ENCODE measurements around the gene LRRTM3. TPM values are rescaled to one million over a fixed set of nuclear protein-coding genes. Genes with fewer than 3 reads are reported as not detected.

Gene LRRTM3
- total RNA-seq, 1 experiment from 2014 or later: 0.96 TPM

GRCh38 chr10:67075491-67075971 lies 149.7 kb downstream of the LRRTM3 start:
- no peaks in the 10 kb centered on the region for H3K4me1 ChIP-seq (ENCODE audit: insufficient read depth, low read length)
- TF ChIP-seq CTCF (conservative IDR thresholded peaks at IDR 0.05): no peak
- no peak overlapping the region for H2BK15ac ChIP-seq (ENCODE audit: low read depth, low read length)
- no peak overlapping the region for H3K14ac ChIP-seq (ENCODE audit: insufficient read depth, low read length)
- H3K27ac Mint-ChIP-seq: no peak overlapping the region; a peak in 1 of 7 replicates
- no peak overlapping the region for H2BK20ac ChIP-seq (ENCODE audit: low read depth, low read length, poor library complexity, severe bottlenecking)
- no peak for DNase-seq
- H4K5ac ChIP-seq (ENCODE audit: insufficient read length, low read depth, low read length): no peak overlapping the region
- no peak overlapping the region for H3T11ph ChIP-seq (ENCODE audit: low read length)
- H3K56ac ChIP-seq (ENCODE audit: insufficient read length, low read depth, low read length): no peak overlapping the region
- no peaks in the 10 kb centered on the region for H3K79me1 ChIP-seq (ENCODE audit: insufficient read depth, low read depth, low read length, poor library complexity, severe bottlenecking)
- H3K4me3 Mint-ChIP-seq: no peak overlapping the region
- no peak overlapping the region for H2BK12ac ChIP-seq (ENCODE audit: insufficient read length, low read depth, low read length)
- WGBS (ENCODE audit: extremely low coverage, insufficient read length, low lambda C conversion rate): no CpG with 5 or more reads among the region's 4 CpGs
- H3K36me3 Mint-ChIP-seq (ENCODE audit: insufficient read depth in 1 of 3, low read depth in 3 of 3): no peaks in the 10 kb centered on the region; a peak in 1 of 7 replicates
- H4K20me1 ChIP-seq (ENCODE audit: control insufficient read depth, insufficient read depth, insufficient read length): no peaks in the 10 kb centered on the region
- H3K23me2 ChIP-seq (ENCODE audit: insufficient read length, low read depth, low read length, poor library complexity, severe bottlenecking): no peaks in the 10 kb centered on the region
- H2BK5ac ChIP-seq (ENCODE audit: insufficient read length, low read length): no peak overlapping the region
- H3K23ac ChIP-seq (ENCODE audit: insufficient read length, low read depth, low read length): no peak overlapping the region
- H2AK5ac ChIP-seq (ENCODE audit: insufficient read length, low read length): no peak overlapping the region
- H3K9me3 Mint-ChIP-seq: no peaks in the 10 kb centered on the region
- no peaks in the 10 kb centered on the region for H3K79me2 ChIP-seq (ENCODE audit: insufficient read depth, low read length)
- no peak overlapping the region for H3K4me2 ChIP-seq (ENCODE audit: insufficient read depth, insufficient read length, low read length)
- no peak overlapping the region for H3K27ac ChIP-seq (ENCODE audit: insufficient read length, low read depth, low read length)
- H3K4ac ChIP-seq (ENCODE audit: low read depth, low read length): no peak overlapping the region
- H3K18ac ChIP-seq (ENCODE audit: insufficient read length, low read depth, low read length): no peak overlapping the region
- no peak overlapping the region for H2BK120ac ChIP-seq (ENCODE audit: low read depth, low read length, poor library complexity, severe bottlenecking)
- no peak overlapping the region for H3K9ac ChIP-seq (ENCODE audit: extremely low read depth, insufficient read length, low read length)
- no peak overlapping the region for H2AFZ ChIP-seq (ENCODE audit: low read length)
- no peaks in the 10 kb centered on the region for H3K4me1 Mint-ChIP-seq
- no peak overlapping the region for H4K91ac ChIP-seq (ENCODE audit: insufficient read length, low read depth, low read length)
- no peaks in the 10 kb centered on the region for H3K9me3 ChIP-seq (ENCODE audit: control insufficient read depth, low read depth, low read length)
- no peak overlapping the region for H4K8ac ChIP-seq (replicated peaks; ENCODE audit: insufficient read length, low read depth, low read length)
- no peaks in the 10 kb centered on the region for H3K27me3 Mint-ChIP-seq (ENCODE audit: low read depth)
- H3K27me3 ChIP-seq (ENCODE audit: insufficient read depth, low read length): no peaks in the 10 kb centered on the region
